ENCODE measurements around the gene DNAJC15.
A peak's percentile ranks its signal among the peaks of the same experiment; 100 is the strongest.
"Not testable (repeated sequence)": the region's sequence is repeated elsewhere in the genome, so short reads cannot be mapped to it uniquely, and the experiment has no call there.

Gene DNAJC15

DNA sequence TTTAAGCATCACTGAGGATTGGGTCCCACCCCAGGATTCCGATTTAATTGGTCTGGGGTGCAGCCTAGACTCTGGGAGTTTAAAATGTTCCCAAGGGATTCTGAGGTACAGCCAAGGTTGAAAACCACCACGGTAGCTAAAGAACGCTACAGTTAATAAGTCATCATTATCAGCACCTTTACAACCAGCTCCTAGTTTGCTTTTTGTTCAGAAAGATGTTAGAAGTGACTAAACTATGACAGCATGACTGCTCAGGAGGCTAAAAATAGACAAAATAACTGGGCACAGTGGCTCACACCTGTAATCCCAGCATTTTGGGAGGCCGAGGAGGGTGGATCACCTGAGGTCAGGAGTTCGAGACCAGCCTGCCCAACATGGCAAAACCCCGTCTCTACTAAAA, 19.7 kb upstream of the DNAJC15 start:
- FAIRE-seq (no peak), DNase-seq (ENCODE audit: low spot score) (no peak)

DNA sequence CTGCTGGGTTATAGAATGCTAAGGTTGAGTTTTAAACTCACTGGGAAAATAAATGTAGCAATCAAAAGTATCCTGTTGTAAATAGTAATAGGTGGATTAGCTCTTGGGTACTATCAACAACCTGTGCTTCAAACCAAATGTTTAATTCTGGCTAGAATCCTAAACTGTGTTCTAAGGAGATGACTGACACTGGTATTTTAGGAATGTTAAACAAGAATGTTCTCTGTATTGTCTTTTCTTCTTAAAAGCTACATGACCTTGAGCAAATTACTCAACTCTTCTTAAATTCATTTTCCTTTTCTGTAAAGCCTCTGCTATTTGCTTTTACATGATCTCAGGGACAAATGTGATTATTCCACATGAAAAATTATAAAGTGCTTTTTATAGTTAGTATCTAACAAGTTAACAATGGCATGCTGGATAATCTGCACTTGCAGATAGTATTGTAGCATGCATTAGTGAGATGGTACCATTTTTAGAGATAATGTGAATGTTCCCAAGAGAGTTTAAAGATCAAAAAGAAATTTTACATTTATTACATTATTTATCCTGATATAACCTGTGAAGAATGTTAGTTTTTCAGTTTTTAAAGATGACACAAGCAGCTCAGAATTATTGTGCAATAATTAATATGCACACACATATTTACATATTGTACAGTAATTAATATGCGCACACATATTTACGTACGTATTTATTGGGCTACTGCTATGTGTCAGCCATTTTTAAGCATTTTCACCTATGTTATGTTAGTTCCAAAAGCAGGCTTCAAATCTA, 17.7 kb upstream of the DNAJC15 start:
- no peak for DNase-seq (ENCODE audit: low spot score)
- no peak for FAIRE-seq

DNA sequence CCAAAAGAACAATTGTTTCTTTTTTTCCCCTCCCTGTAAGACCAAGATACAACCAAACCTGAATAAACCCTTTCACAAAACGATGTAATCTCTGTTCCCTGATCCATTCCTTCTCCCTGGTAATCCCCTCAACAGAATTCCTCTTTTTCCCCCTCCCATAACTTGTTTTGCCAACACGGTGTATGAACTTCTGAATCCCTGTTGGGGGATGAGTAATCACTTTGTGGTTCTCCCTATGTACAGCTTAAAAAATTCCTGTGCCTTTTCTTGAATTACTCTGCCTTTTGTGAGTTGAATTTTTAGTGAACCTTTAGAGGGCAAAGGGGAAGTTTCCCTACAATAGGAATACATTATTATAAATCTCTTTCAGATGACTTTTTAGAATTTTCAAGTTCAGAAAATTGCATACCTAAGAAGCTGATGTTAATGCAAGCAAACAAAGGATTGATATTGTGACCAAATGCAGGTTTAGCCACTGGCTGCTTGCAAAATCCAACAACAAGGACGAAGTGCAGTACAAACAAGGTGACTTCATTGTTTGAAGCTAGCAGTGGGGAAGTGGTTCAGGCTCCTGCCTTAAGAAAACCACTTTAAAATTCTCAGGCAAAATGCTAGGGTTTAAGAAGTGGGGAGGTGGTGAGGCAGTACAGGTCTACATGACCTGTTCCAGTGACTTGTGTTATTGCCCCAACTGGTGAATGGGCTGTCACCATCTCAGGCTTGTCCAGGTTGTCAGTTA, 16.3 kb upstream of the DNAJC15 start:
- peak; percentile 28 for DNase-seq (ENCODE audit: low spot score)
- no peak for FAIRE-seq

DNA sequence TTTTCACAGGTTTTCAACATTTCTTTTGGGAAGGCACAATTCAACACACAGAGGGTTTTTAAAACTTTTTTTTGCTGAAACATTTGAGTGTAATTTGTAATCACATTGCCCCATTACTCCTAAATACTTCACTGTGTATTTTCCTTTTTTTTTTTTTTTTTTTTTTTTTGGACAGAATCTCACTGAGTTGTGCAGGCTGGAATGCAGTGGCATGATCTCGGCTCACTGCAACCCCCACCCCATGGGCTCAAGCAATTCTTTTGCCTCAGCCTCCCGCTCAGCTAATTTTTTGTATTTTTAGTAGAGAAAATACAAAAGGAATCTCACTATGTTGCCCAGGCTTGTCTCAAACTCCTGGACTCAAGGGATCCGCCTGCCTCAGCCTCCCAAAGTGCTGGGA, 14.8 kb upstream of the DNAJC15 start:
- FAIRE-seq: no peak

DNA sequence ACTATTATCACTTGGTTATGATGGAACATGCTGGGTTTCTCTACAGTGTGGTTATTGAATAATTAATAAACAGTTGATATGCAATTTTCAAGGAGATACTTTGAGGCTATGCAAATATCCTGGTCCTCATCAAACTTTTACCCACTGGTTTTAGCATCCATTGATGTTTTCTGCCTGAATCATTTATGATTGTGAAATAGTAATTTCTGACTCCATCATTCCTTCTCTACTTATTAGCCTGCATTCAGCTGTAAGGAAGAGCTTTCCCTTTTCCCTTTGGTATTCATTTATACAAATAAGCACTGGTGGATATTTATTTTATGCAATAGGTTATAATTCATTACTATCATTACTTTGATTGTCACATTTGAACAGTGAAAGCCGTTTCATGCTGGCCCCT, 13.9 kb upstream of the DNAJC15 start:
- FAIRE-seq (no peak), DNase-seq (ENCODE audit: low spot score) (no peak)

More for the DNA sequence above, 14.8 kb upstream of the DNAJC15 start:
- no peak for DNase-seq (ENCODE audit: low spot score)

DNA sequence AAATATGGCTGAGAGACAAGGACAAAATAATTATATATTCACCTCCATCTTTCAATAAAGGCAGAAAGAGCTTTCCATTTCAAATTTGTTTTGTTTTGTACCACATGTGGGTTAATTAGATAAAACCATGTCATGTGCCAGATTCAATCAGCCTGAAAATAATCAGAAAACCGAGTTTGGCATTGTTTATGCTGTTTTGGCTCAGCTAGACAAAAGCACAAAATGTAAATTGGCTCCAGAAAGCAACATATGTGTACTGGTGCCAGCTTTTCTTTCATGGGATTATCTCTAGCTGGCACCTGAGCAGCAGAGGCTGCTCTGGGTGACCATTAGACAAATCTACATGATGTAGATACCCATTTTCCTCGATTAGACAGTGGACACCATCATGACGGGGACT, 9.2 kb upstream of the DNAJC15 start:
- FAIRE-seq (no peak), DNase-seq (ENCODE audit: low spot score) (no peak)

DNA sequence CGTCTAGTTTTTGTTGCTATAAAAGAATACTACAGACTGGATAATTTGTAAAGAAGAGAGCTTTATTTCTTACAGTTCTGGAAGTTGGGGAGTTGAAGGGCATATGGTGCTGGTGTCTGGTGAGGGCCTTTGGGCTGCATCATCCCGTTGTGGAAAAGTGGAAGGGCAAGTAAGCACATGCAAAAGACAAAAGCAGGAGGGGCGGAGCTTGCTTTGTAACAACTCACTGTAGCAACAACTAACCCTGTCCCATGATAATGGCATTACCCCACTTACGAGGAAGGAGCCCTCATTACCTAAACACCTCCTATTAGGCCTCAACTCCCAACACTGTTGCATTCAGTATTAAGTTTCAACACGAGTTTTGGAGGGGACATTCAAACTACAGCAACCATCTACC, 7.2 kb upstream of the DNAJC15 start:
- DNase-seq (ENCODE audit: low spot score): no peak
- no peak for FAIRE-seq

DNA sequence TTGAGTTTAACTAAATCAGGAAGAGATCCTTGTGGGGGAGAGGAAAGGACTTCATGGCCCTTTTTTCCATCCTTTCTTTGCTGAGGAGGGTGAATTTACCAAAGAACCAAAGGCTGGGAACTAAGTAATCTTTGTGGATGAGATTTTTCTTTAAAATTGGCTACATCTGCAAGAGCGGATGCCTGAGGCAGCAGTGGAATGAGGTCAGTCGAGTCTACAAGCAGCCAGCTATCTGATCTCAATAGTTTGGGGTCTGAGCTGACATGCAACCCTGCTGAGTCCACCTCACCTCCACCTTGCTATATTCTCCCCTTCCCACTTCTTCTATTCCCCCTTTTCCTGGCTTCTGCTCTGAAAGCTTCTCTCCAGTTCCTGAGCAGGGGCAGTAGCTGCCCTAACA, 3.6 kb upstream of the DNAJC15 start:
- FAIRE-seq: no peak
- DNase-seq (ENCODE audit: low spot score): no peak

DNA sequence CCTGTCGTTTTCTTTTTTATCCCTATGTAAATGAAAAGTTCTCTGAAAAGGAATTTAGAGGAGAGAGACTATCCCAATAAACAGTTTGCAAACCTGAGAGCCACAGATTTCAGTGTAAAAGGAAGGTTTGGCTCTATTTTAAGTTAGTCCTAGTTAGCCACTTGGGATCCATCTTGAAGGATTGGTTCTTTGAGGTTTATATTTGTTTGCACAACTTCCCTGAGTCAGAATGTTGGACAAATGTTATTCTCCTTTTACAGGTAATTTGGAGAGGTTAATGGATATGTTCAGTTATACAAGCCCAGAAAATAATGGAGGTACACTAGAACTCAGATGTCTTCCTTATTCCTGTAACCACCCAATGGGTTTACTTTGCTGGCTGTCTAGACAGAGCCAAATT, 2.6 kb upstream of the DNAJC15 start:
- no peak for FAIRE-seq
- no peak for DNase-seq (ENCODE audit: low spot score)

DNA sequence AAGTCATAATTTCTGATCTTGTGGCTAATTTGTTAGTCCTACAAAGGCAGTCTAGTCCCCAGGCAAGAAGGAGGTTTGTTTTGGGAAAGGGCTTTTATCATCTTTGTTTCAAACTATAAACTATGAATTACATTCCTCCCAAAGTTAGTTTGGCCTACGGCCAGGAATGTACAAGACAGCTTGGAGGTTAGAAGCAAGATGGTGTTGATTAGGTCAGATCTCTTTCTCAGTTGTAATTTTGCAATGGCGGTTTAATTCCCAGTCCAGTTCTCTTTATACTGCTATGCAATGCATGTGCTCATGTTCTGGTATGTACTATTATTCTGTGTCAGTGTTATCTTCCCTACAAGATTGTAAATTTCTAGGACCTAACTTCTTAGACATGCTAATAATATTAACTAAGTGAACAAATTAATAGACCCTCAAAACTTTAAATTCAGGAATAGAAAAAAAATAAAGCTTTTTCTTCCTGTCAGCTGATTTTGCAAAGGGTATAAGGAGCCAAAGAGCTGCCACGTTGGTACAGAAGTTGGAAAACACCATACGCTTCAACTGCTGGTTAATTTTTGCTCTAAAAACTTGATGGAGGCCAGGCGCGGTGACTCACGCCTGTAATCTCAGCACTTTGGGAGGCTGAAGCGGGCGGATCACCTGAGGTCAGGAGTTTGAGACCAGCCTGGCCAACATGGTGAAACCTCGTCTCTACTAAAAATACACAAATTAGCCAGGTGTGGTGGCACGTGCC, 1.3 kb upstream of the DNAJC15 start:
- no peak for DNase-seq (ENCODE audit: low spot score)
- no peak for FAIRE-seq

DNA sequence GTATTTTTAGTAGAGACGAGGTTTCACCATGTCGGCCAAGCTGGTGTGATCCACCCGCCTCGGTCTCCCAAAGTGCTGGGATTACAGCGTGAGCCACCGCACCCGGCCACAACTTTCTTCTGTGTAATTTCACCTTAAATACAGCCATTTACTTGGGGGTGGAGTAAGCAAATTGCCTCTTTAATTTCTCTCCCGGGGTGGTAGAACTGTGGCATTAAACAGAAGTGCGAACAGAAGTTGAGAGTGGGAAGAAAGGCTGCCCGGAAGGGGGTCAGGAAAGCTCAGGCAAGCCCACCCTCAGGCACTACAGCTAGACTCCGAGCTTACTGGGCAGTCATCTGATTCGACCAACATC, 475 bp upstream of the DNAJC15 start:
- DNase-seq (ENCODE audit: low spot score) (no peak), FAIRE-seq (no peak)

DNA sequence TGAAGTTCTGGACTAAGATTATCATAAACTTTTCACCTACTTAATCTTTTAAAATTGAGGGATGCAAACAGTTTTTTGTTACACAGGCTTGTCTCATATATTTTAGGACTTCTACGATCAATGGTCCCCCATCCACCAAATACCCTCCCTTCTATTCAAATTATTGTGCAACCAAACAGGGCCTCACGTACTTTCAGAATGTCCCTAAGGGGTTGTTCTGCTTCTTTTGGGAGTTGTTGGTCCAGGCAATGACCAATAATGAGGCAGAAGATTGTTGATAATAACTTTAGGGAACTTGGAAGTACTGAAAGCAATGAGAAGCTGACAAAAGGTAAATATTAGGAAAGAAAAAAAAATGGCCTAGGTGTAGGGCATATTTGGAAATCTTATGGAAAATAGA, 2.9 kb downstream of the DNAJC15 start:
- DNase-seq (ENCODE audit: low spot score): no peak
- no peak for FAIRE-seq

DNA sequence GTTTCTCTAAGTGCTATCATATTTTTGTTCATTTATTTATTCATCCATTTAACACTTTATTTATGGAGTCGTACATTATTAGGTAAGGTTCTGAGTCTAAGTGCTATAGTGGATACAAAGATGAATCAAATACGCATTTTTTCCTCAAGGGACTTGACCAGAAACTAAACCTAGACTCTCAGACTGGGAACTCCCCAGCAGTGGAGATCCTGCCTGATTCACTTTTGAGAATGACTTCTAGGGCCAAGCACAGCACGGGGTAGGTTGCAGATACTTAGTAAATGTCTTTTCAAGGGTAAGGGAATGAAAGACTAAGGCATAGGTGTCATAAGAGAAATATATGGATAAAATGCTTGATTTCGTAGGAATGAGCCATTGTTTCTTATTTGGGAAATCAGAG, 7.2 kb downstream of the DNAJC15 start:
- DNase-seq (ENCODE audit: low spot score): no peak
- no peak for FAIRE-seq

DNA sequence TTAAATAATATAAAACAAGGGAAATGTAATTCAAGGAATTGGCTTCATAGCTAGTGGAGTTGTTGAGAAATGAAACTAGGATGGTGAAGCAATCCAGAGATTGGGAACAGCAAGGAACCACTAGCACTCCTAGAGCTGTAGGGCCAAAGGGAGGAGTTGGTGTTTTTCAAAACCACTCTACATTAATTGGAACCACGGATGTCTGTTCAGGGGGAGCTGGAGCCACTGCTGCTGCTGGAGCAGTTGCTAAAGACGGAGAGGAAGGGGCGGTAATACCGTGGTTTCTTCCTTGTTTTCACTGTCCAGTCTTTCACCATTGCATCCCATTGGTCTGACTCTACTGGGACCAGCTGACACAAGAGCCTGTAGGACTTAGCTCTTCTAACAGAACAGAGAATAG, 8.5 kb downstream of the DNAJC15 start:
- no peak for FAIRE-seq
- DNase-seq (ENCODE audit: low spot score): no peak

DNA sequence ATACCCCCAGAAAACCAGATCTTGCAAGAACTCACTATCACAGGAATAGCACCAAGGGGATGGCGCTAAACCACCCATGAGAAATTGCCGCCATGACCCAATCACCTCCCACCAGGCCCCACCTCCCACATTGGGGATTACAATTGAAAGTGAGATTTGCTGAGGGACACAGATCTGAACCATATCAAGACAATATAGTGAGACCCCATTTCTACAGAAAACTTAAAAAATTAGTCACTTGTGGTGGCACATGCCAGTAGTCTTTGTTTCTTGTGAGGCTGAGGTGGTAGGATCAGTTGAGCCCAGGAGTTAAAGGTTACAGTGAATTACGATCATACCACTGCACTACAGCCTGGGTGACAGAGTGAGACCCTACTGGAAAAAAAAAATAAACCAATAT, 9.7 kb downstream of the DNAJC15 start:
- no peak for DNase-seq (ENCODE audit: low spot score)
- no peak for FAIRE-seq

DNA sequence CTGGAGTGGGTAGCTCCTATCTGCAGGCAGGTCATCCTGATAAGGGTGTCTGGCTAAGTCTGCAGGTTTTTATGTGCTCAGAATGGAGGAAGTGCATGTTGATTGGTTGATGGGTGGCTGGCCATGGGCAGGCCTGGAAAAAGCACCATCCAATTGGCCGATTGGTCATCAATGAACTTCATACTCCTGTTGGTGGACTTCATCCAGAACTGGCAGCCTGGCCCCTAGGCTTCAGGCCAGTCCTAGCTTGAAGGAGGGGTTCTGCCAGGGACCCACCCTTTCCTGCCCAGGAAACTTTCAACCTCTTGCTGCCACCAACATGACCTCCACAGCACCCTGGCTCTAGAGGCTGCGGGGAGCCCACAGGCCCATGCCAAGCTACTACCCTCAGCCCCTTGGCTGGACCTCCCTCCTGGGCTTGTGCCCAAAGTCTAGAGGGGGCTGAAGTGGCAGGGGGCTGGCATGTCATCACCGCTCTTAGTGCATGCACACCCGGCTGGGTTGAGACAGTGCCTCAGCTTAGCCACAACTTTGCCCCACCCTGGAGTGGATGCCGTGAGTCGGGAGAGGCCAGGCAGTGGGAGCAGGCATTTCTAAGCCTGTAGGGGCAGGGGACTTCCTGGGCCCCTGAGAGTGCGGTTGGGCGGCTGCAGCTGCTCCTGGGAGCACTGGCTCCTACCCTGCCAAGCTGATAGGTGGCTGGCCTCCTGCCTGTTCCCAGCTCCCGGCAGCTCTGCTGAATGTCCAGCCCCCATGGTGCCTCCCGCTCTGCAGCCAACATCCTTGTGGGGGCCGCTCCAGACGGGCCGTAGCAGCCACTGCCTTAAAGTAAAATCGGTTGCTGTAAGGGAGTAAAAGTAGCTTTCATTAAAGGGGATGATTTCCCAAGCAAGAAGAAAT, 13.2 kb downstream of the DNAJC15 start:
- DNase-seq (ENCODE audit: low spot score): no peak
- no peak for FAIRE-seq

DNA sequence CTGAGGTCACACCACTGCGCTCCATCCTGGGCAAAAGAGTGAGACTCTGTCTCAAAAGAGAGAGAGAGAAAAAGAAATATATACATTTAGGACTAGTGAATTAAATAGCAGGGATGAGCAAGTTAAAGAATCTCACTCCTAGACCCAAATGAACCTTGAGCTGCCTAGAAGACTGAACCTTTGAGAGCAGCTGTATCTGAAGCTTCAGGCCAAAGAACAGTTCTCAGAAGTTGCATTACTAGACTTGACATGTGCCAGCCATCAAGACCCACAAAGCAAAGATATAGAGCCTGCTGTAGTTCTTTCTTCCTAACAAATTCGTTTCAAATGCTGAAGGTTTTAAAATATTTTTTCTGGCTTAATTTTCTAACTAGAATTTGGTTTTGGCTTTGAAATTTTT, 16.6 kb downstream of the DNAJC15 start:
- FAIRE-seq (no peak), DNase-seq (ENCODE audit: low spot score) (no peak)

DNA sequence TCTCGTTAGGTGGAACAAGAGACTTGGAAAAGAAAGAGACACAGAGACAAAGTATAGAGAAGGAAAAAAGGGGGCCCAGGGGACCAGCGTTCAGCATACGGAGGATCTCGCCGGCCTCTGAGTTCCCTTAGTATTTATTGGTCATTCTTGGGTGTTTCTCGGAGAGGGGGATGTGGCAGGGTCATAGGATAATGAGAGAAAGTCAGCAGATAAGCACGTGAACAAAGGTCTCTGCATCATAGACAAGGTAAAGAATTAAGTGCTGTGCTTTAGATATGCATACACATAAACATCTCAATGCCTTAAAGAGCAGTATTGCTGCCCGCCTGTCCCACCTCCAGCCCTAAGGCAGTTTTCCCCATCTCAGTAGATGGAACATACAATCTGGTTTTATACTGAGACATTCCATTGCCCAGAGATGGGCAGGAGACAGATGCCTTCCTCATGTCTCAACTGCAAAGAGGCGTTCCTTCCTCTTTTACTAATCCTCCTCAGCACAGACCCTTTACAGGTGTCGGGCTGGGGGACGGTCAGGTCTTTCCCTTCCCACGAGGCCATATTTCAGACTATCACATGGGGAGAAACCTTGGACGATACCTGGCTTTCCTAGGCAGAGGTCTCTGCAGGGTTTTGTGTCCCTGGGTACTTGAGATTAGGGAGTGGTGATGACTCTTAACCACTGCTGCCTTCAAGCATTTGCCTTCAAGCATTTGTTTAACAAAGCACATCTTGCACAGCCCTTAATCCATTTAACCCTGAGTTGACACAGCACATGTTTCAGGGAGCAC, 17.4 kb downstream of the DNAJC15 start:
- not testable (repeated sequence) for FAIRE-seq; DNase-seq (ENCODE audit: low spot score)

DNA sequence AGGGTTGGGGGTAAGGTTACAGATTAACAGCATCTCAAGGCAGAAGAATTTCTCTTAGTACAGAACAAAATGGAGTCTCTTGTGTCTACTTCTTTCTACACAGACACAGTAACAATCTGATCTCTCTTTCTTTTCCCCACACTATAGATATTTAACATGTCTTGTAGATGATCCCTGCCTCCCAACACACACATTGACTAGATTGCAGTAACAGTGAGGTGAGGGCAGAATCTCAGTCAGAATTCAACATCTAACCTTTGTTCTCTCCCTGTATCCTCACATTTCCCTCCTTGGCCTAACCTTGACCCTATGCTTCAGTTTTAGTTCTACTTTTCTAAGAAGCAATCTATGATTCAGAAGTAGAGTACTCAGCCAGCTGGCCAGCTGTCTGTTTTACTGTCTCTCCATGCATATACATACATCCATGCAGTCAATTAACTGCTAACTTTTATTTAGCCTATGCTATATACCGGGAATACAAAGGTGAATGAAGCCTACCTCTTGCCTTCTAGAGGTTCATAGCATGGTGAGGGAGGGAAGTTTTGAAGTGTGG, 18.1 kb downstream of the DNAJC15 start:
- FAIRE-seq (no peak), DNase-seq (ENCODE audit: low spot score) (no peak)

DNA sequence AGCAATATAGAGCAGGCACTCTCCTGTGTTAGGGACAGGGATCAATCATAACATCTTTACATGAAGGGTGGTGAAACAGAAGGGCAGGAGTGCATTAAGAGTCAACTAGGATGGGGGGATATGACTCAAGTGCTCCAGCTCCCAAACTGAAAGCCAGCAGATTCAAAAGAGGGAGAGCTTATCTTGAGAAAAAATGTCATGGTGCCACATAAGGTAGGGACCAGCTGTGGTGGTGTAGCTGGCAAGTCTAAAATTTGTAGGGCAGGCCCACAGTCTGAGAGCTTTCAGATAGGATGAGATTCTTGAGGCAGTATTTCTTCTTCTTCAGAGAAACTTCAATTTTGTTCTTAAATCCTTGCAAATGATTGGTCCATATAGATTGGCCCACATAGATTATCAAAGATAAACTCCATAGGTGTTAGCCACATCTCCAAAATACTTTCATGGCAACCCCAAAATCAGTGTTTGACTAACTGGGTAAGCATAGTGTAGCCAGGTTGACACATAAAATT, 19.1 kb downstream of the DNAJC15 start:
- FAIRE-seq (no peak), DNase-seq (ENCODE audit: low spot score) (no peak)

Measured in urothelium cell line (cell line).